SK-N-SH (cell line): ENCODE measurements around the gene SLC10A7.

Source experiments
- EP300 ChIP-seq, 2 experiments: IDR thresholded peaks; 2 replicates each; pipeline versions ENCODE4 v1.4.0 to v1.6.1; 2012; ENCODE audit warnings: borderline replicate concordance in 1 of 2, low read depth in 1 of 2, low read length in 1 of 2
- EZH2phosphoT487 ChIP-seq: fragments of 200-600 bp; sonication (generic); IDR thresholded peaks from 2 replicates; pipeline ENCODE4 v1.6.1; 2017; ENCODE audit warnings: low read depth, mixed run types, mild to moderate bottlenecking, antibody characterized with exemption, moderate library complexity, borderline replicate concordance
- GATA2 ChIP-seq: sonication (generic); formaldehyde crosslinking; IDR thresholded peaks from 2 replicates; pipeline ENCODE4 v1.5.0; 2020; ENCODE audit warnings: mild to moderate bottlenecking, missing genetic modification reagents
- JUND ChIP-seq: IDR thresholded peaks from 2 replicates; pipeline ENCODE4 v1.4.0; 2012
- MXI1 ChIP-seq: IDR thresholded peaks from 2 replicates; pipeline ENCODE4 v1.6.1; 2012; ENCODE audit warnings: mild to moderate bottlenecking, low read depth, low read length, improper control_type of control experiment
- NRF1 ChIP-seq: IDR thresholded peaks from 2 replicates; pipeline ENCODE4 v1.6.1; 2012; ENCODE audit warnings: low read depth, mild to moderate bottlenecking, low read length
- RAD21 ChIP-seq: IDR thresholded peaks from 2 replicates; pipeline ENCODE4 v1.6.1; 2012; ENCODE audit warnings: mild to moderate bottlenecking, low read length
- SMC3 ChIP-seq: IDR thresholded peaks from 2 replicates; pipeline ENCODE4 v1.6.1; 2012; ENCODE audit warnings: low read depth, low read length, improper control_type of control experiment
- TEAD4 ChIP-seq: IDR thresholded peaks from 2 replicates; pipeline ENCODE4 v1.4.0; 2012; ENCODE audit warnings: mild to moderate bottlenecking, borderline replicate concordance; ENCODE audit not compliant: insufficient read depth
- TF ChIP-seq, protein P1 (sequence below): fragments of 200-600 bp; sonication (generic); IDR thresholded peaks from 2 replicates; pipeline ENCODE4 v1.6.1; 2017; ENCODE audit warnings: antibody characterized with exemption, mild to moderate bottlenecking, moderate library complexity
- TF ChIP-seq, protein P2 (sequence below): IDR thresholded peaks from 2 replicates; pipeline ENCODE4 v1.6.1; 2012; ENCODE audit warnings: mild to moderate bottlenecking, low read depth, low read length, moderate library complexity

DNA sequence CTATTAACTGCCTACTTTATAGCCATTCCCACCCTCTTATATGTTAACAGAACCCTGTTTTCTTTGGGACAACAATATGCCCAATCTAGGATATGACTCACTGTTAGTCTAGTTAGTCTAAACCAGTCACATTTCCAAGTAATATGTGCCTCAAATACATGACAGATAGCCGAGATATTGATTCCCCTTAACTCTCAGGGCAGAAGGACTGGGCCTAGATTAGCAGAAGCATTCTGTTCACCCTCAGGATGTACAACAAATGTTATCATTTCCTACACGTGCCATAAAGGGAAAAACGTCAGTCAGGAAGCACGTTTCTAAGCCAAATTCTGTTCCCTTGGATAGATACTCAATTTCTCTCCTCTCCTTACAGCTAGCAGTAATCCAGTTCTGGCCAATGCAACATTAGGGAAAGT, 114.1 kb downstream of the SLC10A7 start:
- TF ChIP-seq, protein P1, sequence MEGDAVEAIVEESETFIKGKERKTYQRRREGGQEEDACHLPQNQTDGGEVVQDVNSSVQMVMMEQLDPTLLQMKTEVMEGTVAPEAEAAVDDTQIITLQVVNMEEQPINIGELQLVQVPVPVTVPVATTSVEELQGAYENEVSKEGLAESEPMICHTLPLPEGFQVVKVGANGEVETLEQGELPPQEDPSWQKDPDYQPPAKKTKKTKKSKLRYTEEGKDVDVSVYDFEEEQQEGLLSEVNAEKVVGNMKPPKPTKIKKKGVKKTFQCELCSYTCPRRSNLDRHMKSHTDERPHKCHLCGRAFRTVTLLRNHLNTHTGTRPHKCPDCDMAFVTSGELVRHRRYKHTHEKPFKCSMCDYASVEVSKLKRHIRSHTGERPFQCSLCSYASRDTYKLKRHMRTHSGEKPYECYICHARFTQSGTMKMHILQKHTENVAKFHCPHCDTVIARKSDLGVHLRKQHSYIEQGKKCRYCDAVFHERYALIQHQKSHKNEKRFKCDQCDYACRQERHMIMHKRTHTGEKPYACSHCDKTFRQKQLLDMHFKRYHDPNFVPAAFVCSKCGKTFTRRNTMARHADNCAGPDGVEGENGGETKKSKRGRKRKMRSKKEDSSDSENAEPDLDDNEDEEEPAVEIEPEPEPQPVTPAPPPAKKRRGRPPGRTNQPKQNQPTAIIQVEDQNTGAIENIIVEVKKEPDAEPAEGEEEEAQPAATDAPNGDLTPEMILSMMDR: no peak
- TF ChIP-seq TEAD4 (no peak), EP300 (IDR thresholded peaks at IDR 0.05; ENCODE audit: borderline replicate concordance in 1 of 2, low read depth in 1 of 2, low read length in 1 of 2) (no peak), NRF1 (no peak), MXI1 (no peak), GATA2 (CRISPR knock-in tag) (no peak), EZH2phosphoT487 (no peak), SMC3 (no peak), JUND (no peak), RAD21 (no peak)
- TF ChIP-seq, protein P2, sequence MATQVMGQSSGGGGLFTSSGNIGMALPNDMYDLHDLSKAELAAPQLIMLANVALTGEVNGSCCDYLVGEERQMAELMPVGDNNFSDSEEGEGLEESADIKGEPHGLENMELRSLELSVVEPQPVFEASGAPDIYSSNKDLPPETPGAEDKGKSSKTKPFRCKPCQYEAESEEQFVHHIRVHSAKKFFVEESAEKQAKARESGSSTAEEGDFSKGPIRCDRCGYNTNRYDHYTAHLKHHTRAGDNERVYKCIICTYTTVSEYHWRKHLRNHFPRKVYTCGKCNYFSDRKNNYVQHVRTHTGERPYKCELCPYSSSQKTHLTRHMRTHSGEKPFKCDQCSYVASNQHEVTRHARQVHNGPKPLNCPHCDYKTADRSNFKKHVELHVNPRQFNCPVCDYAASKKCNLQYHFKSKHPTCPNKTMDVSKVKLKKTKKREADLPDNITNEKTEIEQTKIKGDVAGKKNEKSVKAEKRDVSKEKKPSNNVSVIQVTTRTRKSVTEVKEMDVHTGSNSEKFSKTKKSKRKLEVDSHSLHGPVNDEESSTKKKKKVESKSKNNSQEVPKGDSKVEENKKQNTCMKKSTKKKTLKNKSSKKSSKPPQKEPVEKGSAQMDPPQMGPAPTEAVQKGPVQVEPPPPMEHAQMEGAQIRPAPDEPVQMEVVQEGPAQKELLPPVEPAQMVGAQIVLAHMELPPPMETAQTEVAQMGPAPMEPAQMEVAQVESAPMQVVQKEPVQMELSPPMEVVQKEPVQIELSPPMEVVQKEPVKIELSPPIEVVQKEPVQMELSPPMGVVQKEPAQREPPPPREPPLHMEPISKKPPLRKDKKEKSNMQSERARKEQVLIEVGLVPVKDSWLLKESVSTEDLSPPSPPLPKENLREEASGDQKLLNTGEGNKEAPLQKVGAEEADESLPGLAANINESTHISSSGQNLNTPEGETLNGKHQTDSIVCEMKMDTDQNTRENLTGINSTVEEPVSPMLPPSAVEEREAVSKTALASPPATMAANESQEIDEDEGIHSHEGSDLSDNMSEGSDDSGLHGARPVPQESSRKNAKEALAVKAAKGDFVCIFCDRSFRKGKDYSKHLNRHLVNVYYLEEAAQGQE: no peak
